Pancreas (tissue), 10 donors: ENCODE measurements around the gene RTP2. TPM values are rescaled to one million over a fixed set of nuclear protein-coding genes. Genes with fewer than 3 reads are reported as not detected.

Experiments used
- ATAC-seq, 4 donors: fragments of 200-7000 bp; cut with Tn5 transposase; one replicate each; pipeline versions ENCODE4 v1.8.0 to v1.9.1; 2020; ENCODE audit warnings: mild to moderate bottlenecking in 4 of 4, moderate library complexity in 4 of 4
- DNase-seq, 6 donors: peaks; one replicate each; pipeline ENCODE4 v3.0.0-alpha.2; 2020
- FAIRE-seq: peaks from 2 replicates; lab custom pipeline; 2012; peaks lifted over from hg19 to GRCh38; lab: Jason Lieb, UNC
- H3K27ac ChIP-seq, 4 donors: fragments of 200-600 bp; sonication (generic); 1 replicate in 3 of 4; 2 replicates in 1 of 4; pipeline versions ENCODE4 v1.5.0 to v1.8.0; 2020
- H3K27me3 ChIP-seq, 4 donors: fragments of 200-600 bp; one replicate each; pipeline ENCODE4 v1.8.0; 2021
- H3K36me3 ChIP-seq, 3 donors: fragments of 200-600 bp; sonication (generic) in 1 of 3; one replicate each; pipeline versions ENCODE4 v1.5.0 to v1.8.0; 2020 to 2021
- H3K4me1 ChIP-seq, 3 donors: fragments of 200-600 bp; one replicate each; pipeline ENCODE4 v1.8.0; 2021
- H3K4me3 ChIP-seq, 4 donors: fragments of 200-600 bp; sonication (generic) in 2 of 4; one replicate each; pipeline versions ENCODE4 v1.5.0 to v1.8.0; 2020 to 2021
- H3K9me3 ChIP-seq, 4 donors: fragments of 200-600 bp; one replicate each; pipeline ENCODE4 v1.8.0; 2021
- WGBS, 2 donors: extraction: QIAGEN DNeasy Blood & Tissue Kit; methylation state at CpG; one replicate each; pipeline ENCODE4 v1.1.7; 2013; 5-methylcytosine and 5-hydroxymethylcytosine counted together
- intact Hi-C, 3 donors: fragments of 100-400 bp; cut with DNase I; formaldehyde crosslinking; loops; one replicate each; pipeline versions ENCODE4 v1.11.1 to v1.14.2; 2022
- polyA plus RNA-seq, 2 donors: library from polyadenylated mRNA; stranded (reverse); fragments of 200-250 nt; gene quantifications; one replicate each; pipeline ENCODE4 v1.2.3, GENCODE V29; 2013
- total RNA-seq, 6 donors: library from RNA; stranded (reverse); fragmentation: NEBNext Ultra II Directional in 4 of 6; extraction: Animal tissue kit (Norgen Biotek cat#: 25700) in 4 of 6; gene quantifications; one replicate each; pipeline versions ENCODE4 v1.2.1 to v1.2.4, GENCODE V29; 2021 to 2023
- TF ChIP-seq, protein P1 (sequence below), 4 donors: fragments of 200-600 bp; sonication (generic) in 3 of 4; IDR thresholded peaks; one replicate each; pipeline versions ENCODE4 v1.5.0 to v1.8.0; 2021; ENCODE audit warnings: antibody characterized with exemption in 4 of 4
- donor health status: healthy with polysubstance abuse.
- donor health status: DM: no; HTN: no; CAD: no; lungs with moderate emphysema.
- donor health status: DM: no; HTN: no; CAD: no.
- donor health status: control.
- donor health status: control.
- donor health status: Bipolar disorder and iron deficiency.
- donor health status: DM: yes; HTN: yes; CAD: no.
- donor health status: DM: no; HTN: no; CAD: no.
- donor health status: DM: no; HTN: no; CAD: no.
- donor health status: DM: yes; HTN: yes; CAD: no.

The RTP2 gene
- total and polyA plus RNA-seq, 8 donors, result not detected

DNA sequence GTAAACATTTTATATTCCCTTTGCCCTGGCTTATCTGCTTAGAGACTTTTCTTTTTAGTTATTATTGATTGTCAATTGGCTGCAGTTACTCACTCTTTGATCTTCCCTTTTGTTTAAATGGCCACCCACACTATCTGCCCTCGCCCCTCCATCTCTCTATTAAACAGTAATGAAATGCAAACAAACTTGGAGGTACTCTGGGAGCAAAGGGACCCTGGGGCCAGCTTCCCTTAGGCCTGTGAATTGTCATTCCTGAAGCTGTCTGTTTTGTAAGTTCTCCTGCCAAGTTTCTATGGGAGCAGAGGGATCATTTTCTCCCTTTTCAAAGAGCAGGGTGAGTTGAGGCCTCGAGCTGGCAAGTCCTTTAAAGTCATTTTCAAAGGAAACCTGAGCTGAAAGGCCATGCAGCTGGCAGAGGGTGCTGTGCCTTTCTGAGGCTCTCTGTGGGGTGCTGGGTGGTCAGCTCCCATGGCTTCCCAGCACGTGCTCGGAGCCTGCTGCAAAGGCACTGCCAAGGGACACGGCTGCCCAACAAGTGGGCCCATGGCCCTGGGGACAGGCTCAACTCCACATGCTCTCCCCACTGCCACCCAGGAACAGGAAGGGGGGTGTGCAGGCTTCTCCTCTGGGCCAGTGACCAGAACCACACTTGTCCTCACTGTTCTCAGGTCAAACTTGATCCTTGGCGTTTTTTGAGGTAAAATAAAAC lies 17.4 kb upstream of the RTP2 start:
- DNase-seq (peak in 1 of 6 donors; percentile 49), ATAC-seq (peak; percentile 32 to 66 (median 53)), FAIRE-seq (no peak)
- Histone ChIP-seq H3K9me3 (no peaks in the 10 kb centered on the region), H3K27ac (no peak overlapping the region), H3K27me3 (no peaks in the 10 kb centered on the region), H3K4me1 (peaks cover 7 to 10% (median 8%) of the 10 kb centered on the region in 3 donors), H3K4me3 (no peak overlapping the region), H3K36me3 (peaks cover 0 to 41% (median 15%) of the 10 kb centered on the region in 3 donors)
- TF ChIP-seq, protein P1, sequence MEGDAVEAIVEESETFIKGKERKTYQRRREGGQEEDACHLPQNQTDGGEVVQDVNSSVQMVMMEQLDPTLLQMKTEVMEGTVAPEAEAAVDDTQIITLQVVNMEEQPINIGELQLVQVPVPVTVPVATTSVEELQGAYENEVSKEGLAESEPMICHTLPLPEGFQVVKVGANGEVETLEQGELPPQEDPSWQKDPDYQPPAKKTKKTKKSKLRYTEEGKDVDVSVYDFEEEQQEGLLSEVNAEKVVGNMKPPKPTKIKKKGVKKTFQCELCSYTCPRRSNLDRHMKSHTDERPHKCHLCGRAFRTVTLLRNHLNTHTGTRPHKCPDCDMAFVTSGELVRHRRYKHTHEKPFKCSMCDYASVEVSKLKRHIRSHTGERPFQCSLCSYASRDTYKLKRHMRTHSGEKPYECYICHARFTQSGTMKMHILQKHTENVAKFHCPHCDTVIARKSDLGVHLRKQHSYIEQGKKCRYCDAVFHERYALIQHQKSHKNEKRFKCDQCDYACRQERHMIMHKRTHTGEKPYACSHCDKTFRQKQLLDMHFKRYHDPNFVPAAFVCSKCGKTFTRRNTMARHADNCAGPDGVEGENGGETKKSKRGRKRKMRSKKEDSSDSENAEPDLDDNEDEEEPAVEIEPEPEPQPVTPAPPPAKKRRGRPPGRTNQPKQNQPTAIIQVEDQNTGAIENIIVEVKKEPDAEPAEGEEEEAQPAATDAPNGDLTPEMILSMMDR (IDR thresholded peaks at IDR 0.05), result no peak
- WGBS, 2 donors, result 32 to 34% methylated on average over 6 of the region's 6 CpGs
- intact Hi-C loops, result no loop called here

DNA sequence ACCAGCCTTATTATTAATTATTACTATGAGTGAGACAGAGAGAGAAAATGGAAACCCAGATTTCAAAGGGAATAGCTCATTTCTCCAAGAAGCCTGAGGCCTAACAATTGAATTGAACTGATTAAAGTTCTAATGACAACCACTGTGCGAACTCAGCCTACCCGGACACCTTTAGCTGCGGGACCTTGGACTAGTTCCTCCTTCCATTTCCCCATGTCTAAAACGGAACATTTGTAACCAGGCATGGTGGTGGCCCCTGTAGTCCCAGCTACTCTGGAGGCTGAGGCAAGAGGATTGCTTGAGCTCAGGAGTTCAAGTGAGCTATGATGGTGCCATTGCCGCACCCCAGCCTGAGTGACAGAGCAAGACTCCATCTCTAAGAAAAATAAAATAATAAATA lies 16.4 kb upstream of the RTP2 start:
- TF ChIP-seq, protein P1 (IDR thresholded peaks at IDR 0.05), result no peak
- Histone ChIP-seq H3K4me3 (no peak overlapping the region), H3K36me3 (peaks cover 0 to 34% (median 7%) of the 10 kb centered on the region in 3 donors), H3K27me3 (no peaks in the 10 kb centered on the region), H3K4me1 (peaks cover 7 to 10% (median 8%) of the 10 kb centered on the region in 3 donors), H3K9me3 (no peaks in the 10 kb centered on the region), H3K27ac (no peak overlapping the region)
- intact Hi-C loops, result no loop called here
- no peak for FAIRE-seq
- no peak for ATAC-seq
- WGBS, 2 donors, result 91 to 97% methylated on average over 5 of the region's 5 CpGs
- no peak for DNase-seq

DNA sequence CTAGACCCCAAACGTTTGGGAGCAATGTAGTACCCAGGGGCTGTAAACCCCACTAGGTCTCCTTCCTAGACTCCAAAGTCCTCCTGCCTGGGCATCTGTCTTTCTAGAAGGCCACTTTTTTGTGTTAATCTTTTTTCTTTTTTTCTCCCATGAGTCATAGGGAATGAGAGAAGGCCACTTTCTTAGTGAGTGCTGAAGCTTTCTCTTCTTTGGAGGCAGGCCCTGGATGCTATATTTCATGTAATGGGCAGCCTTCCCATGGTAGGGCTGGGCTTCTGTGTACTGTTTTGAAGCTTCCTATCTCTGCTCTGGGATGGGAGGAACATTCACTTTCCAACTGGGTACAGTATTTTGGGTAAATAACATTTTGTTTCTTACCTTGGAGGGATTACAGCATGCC lies 15.2 kb upstream of the RTP2 start:
- WGBS, 2 donors, result 21 to 23% methylated on average over 1 of the region's 1 CpG
- no peak overlapping the region for H3K4me3 ChIP-seq
- H3K27ac ChIP-seq, result no peak overlapping the region
- intact Hi-C loops, result no loop called here
- no peaks in the 10 kb centered on the region for H3K27me3 ChIP-seq
- H3K4me1 ChIP-seq, result peaks cover 7 to 10% (median 8%) of the 10 kb centered on the region in 3 donors
- TF ChIP-seq, protein P1 (IDR thresholded peaks at IDR 0.05), result no peak
- DNase-seq (no peak), ATAC-seq (no peak), FAIRE-seq (no peak)
- peaks cover 0 to 21% (median 3%) of the 10 kb centered on the region in 3 donors for H3K36me3 ChIP-seq
- H3K9me3 ChIP-seq, result no peaks in the 10 kb centered on the region

DNA sequence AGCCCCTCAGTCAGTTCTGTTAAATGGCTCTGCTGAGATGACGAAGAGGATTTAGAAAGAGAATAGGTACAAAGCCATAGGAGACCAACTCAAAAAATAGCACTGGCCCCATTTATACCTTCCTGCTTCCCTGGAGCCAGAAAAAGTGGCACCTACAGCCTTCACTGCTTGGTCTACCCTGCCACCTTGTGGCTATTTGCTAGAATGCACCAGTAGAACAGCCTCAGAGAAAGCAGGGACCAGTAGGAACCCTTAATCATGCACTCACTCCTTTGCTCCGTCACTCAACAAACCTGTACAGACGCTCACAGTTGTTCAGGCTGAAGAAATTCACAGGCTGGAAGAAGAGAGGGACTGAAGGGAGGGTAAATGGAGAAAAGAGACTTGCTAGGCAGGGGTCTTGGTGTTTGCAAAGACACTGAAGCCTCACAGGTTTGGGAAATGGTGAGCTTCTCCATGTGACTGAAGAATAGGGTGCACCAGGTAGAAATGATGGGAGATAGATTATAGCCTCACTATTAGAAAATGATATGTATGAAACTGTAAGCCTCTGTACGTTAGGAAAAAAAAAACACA lies 12.1 kb upstream of the RTP2 start:
- DNase-seq, result peak in 4 of 6 donors; percentile 50 to 84 (median 58)
- WGBS, 2 donors, result 6 to 9% methylated on average over 4 of the region's 4 CpGs
- FAIRE-seq, result no peak
- H3K4me3 ChIP-seq, result no peak overlapping the region
- H3K36me3 ChIP-seq, result no peaks in the 10 kb centered on the region
- H3K27ac ChIP-seq, result no peak overlapping the region
- ATAC-seq, result peak; percentile 91 to 99 (median 96)
- H3K27me3 ChIP-seq, result no peaks in the 10 kb centered on the region
- no peaks in the 10 kb centered on the region for H3K9me3 ChIP-seq
- intact Hi-C loops, result no loop called here
- H3K4me1 ChIP-seq, result peaks cover 0 to under 1% (median 0%) of the 10 kb centered on the region in 3 donors
- TF ChIP-seq, protein P1 (IDR thresholded peaks at IDR 0.05), result peak; percentile 83 to 94 (median 88)

DNA sequence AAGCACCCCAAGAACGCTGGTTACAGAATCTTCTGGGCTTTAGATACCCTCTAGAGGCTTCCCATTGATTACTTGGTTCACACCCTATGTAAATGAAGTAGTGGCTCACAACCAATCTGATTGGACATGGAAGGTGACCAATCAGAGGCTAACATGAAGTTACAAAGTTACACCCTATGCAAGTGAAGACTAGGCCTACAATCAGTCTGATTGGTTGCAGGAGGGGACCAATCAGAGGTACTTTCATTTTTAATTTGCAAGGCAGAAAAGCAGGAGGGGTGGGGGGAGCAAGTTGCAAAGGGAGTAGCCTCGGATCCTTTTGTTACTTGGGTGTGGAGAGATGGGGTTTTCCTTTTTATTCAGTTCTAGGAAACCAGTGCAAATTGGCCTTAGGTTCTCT lies 11.1 kb upstream of the RTP2 start:
- Histone ChIP-seq H3K27ac (no peak overlapping the region), H3K9me3 (no peaks in the 10 kb centered on the region), H3K4me3 (no peak overlapping the region), H3K4me1 (no peaks in the 10 kb centered on the region), H3K27me3 (no peaks in the 10 kb centered on the region), H3K36me3 (no peaks in the 10 kb centered on the region)
- FAIRE-seq, result no peak
- 78 to 90% methylated on average over 2 of the region's 2 CpGs for WGBS, 2 donors
- TF ChIP-seq, protein P1 (IDR thresholded peaks at IDR 0.05), result no peak
- ATAC-seq, result peak; percentile 35 to 51 (median 42)
- intact Hi-C loops, result no loop called here
- no peak for DNase-seq
